Breast epithelium (tissue), 3 donors: ENCODE results near the gene FMNL2.

Experiments used
- POLR2A ChIP-seq: fragments of 450-650 bp; IDR thresholded peaks from one replicate; pipeline ENCODE4 v1.6.1; 2016; ENCODE audit warnings: antibody characterized with exemption, mild to moderate bottlenecking, moderate library complexity
- POLR2AphosphoS5 ChIP-seq, 3 donors: sonication (generic); formaldehyde crosslinking; IDR thresholded peaks; one replicate each; pipeline ENCODE4 v1.6.1; 2017; ENCODE audit warnings: antibody characterized with exemption in 3 of 3
- TF ChIP-seq, protein P1 (sequence below), 3 donors: fragments of 450-650 bp; IDR thresholded peaks; one replicate each; pipeline ENCODE4 v1.5.1; 2016 to 2017; ENCODE audit warnings: antibody characterized with exemption in 3 of 3, mild to moderate bottlenecking in 3 of 3, moderate library complexity in 3 of 3

DNA sequence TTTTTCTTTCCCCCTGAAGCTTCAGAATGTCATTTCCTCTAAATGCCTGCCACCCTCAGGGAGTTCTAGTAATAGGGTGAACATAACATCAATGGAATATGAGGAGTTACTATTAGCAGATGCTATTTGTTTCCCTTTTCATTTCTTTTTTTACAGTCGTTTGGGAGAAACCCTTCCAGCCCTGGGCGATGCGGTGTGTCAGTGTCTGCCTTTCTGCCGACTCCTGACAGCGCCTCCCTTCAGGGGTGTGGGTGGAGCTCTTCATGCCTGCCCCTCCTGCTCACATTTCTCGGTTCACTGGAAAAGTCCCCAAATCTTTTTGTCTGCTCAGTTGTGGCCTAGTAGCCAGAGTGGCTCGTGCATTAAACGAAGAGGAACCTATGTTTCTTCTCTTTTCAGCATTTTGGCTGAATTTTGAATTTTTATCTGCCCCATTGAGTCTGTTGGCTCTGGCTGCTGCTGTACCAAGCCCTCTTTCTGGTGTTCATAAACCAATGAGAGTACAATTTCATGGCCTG, 72.3 kb downstream of the FMNL2 start:
- TF ChIP-seq, protein P1, sequence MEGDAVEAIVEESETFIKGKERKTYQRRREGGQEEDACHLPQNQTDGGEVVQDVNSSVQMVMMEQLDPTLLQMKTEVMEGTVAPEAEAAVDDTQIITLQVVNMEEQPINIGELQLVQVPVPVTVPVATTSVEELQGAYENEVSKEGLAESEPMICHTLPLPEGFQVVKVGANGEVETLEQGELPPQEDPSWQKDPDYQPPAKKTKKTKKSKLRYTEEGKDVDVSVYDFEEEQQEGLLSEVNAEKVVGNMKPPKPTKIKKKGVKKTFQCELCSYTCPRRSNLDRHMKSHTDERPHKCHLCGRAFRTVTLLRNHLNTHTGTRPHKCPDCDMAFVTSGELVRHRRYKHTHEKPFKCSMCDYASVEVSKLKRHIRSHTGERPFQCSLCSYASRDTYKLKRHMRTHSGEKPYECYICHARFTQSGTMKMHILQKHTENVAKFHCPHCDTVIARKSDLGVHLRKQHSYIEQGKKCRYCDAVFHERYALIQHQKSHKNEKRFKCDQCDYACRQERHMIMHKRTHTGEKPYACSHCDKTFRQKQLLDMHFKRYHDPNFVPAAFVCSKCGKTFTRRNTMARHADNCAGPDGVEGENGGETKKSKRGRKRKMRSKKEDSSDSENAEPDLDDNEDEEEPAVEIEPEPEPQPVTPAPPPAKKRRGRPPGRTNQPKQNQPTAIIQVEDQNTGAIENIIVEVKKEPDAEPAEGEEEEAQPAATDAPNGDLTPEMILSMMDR (IDR thresholded peaks at IDR 0.05), result no peak
- TF ChIP-seq POLR2AphosphoS5 (IDR thresholded peaks at IDR 0.05), result no peak
- TF ChIP-seq POLR2A, result no peak
